Umbilical cord (tissue), 2 donors: ENCODE measurements around the gene TRMT5. TPM values are rescaled to one million over a fixed set of nuclear protein-coding genes. Genes with fewer than 3 reads are reported as not detected.
A peak's percentile ranks its signal among the peaks of the same experiment; 100 is the strongest.

Experiments
- DNase-seq: peaks from one replicate; pipeline ENCODE4 v3.0.0-alpha.2; 2015; ENCODE audit warnings: low spot score
- total RNA-seq: library from RNA; depleted of rRNA; stranded (reverse); fragments of >200 nt; gene quantifications from one replicate; pipeline ENCODE4 v1.2.3, GENCODE V29; 2014; ENCODE audit warnings: low replicate concordance; ENCODE audit not compliant: insufficient read depth

Gene TRMT5
- total RNA-seq, 1 donor from 2014 or later = 11.3 TPM

DNA sequence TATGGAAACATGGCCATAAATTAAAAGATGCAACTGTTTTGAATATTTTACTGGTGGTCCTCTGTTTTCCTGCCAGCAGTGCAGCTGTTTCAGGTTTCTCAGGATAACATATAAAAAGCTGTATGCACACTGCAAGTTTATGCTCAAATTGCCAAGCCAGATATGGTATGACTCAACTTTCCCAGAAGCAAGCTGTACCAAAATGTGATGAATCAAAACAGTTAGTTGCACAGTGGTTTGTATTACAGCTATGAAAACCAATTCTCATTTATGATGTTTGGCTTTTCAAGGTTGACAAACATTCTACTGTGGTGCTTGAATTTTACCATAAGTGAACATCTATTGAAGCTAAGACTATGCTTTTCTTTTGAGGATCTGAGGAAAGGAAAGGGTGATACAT lies 15.5 kb downstream of the TRMT5 start:
- DNase-seq = peak; percentile 58

DNA sequence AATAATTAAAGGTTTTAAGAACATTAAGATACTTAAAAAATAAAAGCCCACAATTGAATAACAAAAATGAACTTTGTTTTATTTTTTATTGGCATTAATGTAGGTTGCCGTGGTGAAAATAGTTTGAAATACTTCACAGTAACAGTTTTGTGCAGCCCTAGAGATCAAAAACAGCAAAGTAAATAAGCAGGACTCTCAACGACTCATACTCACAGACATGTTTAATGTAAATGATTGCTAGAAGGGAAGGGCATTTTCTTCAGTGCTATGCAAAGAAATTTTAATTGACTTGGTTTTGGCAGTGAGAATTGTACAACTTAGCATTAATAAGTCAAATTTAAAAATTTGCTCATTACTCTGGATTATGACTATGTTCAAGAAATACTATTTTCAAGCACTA lies 16.0 kb downstream of the TRMT5 start:
- no peak for DNase-seq

DNA sequence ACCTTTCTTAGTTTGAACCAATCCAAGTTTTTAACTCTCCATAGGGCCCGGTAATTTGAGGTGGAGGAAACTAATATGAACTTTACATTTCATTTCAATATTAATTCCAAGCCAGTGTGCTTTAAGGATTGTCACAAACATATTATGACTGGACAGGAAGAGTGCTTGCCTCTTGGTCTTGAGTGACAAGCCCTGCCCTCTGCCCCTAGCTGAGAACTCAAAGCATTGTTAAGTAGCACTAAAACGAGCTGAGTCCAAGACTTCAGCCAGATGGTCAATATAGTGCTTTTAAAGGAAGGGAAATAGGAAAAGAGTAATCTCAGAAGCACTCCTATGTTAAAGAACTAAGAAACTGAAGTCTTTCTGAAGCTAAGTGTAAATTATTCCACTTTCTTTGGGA lies 17.1 kb downstream of the TRMT5 start:
- DNase-seq = no peak

DNA sequence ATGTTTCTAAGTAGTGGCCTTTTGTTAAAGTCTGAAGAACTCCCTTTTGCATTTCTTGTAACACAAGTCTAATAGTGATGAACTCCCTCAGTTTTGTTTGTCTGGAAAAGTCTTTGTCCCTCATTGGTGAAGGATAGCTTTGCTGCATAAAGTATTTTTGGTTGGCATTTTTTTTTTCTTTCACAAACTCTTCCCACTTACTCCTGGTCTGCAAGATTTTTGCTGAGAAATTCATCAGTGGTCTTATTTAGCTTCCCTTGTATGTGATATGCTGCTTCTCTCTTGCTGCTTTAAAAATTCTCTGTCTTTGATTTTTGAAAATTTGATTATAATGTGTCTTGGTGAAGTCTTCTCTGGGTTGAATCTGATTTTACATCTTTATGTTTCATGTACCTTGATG lies 22.7 kb downstream of the TRMT5 start:
- no peak for DNase-seq

- DNase-seq = no peak
These were observed 24.2 kb downstream of the TRMT5 start for GRCh38 chr14:60956632-60957031.

GRCh38 chr14:60956202-60956601 lies 24.7 kb downstream of the TRMT5 start:
- DNase-seq = no peak

GRCh38 chr14:60951776-60952435 lies 29.0 kb downstream of the TRMT5 start:
- DNase-seq = no peak

GRCh38 chr14:60946773-60947172 lies 34.1 kb downstream of the TRMT5 start:
- no peak for DNase-seq

DNA sequence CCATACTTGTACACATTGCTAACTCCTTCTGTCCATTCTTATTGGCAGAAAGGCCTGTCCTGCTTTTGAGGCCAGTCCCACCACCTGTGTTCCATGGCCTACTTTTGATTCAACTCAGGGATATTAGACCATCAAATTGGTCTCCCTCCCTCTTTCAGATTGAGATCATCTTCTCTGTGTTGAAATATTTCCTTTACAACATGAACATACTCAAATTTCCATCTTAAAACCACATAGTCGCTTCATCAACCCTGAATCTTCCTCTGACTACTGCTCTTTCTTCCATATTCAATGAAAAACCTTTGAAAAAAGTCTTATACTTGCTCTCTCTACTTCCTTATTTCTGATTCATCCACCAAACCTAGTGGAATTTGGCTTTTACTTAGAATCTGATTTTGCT lies 34.9 kb downstream of the TRMT5 start:
- DNase-seq = no peak

DNA sequence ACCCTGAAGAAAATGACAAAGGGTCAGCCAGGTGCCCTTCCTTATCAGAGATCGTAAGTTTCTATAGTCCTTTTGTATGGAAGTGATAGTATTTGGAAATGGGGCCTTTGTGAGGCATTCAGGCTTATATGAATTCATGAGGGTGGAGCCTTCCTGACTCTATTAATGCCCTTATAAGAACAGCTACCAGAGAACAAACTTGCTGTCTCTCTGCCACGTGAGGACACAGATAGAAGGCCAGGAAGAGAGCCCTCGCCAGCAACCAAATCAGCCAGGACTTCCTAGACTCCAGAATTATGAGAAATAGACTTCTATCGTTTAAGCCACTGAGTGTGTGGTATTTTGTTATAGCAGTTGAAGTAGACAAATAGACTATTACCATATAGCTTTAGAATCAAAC lies 36.7 kb downstream of the TRMT5 start:
- peak; percentile 2 for DNase-seq

DNA sequence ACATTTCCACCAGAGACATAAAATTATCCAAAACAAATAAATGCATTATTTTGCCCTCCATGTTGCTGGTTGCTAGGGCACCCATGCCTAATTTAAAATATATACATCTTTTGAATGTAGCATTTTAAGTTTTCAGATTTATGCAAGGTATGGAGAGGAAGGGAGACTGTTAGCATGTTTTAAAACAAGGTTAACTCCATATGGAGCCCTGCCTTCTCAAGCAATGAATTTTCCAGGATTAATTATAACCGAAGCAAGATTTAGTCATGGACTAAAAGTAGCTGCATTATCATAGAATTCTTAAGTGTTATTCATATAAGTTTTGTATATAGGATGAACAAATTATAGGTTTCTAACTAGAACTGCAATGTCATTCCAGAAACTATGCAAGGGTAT lies 37.2 kb downstream of the TRMT5 start:
- DNase-seq = no peak

GRCh38 chr14:60935319-60935718 lies 45.6 kb downstream of the TRMT5 start:
- no peak for DNase-seq

DNA sequence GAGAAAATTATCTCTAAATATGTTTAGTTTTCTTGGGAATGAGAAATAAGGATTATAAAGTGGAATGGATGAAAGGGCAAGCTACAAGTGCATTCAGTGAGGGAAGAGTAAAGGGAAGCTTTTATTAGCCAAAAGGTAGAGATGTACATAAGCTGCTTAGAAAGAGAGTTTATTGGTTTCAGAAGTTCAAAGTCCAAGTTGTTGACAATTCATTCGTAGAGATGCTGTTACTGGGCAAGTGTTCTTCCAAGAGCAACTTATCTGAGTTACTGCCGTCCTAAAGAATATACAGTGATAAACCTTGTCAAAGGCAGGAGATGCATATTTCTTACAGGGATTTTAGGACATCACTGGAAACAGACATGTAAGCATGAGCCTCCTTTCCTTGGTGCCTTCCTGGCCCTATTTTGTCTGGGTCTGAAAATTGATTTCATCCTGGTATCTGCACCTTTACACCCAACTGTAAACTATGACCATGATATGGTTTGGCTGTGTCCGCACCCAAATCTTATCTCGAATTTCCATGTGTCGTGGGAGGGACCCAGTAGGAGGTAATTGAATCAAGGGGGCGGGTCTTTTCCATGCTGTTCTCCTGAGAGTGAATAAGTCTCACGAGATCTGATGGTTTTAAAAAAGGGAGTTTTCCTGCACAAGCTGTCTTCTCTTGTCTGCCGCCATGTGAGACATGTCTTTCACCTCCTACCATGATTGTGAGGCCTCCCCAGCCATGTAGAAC lies 46.8 kb downstream of the TRMT5 start:
- DNase-seq = no peak

- DNase-seq = no peak
These were observed 49.7 kb downstream of the TRMT5 start for GRCh38 chr14:60931218-60931617.

DNA sequence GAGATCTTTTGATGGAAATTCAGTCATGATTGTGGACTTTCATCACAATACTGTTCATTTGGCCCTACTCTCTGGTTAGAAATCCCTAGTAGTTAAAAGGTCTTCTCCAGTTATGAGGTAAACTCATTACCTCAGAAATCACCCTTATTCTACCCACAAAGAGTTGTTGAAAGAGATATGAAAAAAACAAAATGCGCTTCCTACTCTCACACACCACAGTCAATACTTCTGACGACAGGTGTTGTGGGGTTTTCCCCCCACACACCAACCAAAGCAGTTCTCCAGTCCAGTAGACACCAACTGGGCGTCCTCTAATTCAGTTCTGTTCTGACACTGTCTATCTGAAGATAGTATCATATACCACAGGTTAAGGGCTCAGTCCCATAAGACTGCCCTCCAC lies 54.9 kb downstream of the TRMT5 start:
- DNase-seq = no peak

- no peak for DNase-seq
These were observed 55.6 kb downstream of the TRMT5 start for GRCh38 chr14:60925286-60925685.

DNA sequence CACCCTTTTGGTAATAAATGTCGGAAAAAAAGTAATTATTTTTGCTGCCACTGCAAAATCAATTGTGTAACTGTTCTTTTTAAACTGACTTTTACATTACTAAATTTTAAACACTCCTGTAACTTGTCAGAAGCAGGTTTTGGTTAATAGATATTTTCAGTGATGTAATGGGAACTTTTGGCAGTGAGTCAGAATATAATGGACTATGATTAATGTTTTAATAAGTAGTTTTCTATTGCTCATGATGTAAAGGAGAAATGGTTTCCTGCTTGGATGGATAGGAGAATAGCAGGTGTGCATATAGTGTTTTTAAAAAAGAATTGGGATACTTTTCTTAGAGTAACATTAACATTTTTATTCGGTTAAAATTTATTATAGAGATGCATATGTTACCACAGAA lies 58.8 kb downstream of the TRMT5 start:
- no peak for DNase-seq

Other genes with a start within 250 kb of the TRMT5 start
- gene MNAT1, start 246.3 kb downstream of the TRMT5 start, total RNA-seq = 37.6 TPM
- gene SLC38A6, start 166 bp upstream of the TRMT5 start, total RNA-seq = 26.7 TPM